HG03469 (cell line): Measurements from ENCODE around the gene SCRN3.
"Not testable (repeated sequence)": the region's sequence is repeated elsewhere in the genome, so short reads cannot be mapped to it uniquely, and the experiment has no call there.

ENCODE experiments used
- ATAC-seq: cut with Tn5 transposase; IDR thresholded peaks from one replicate; pipeline ENCODE4 v1.9.1; 2021; ENCODE audit warnings: mild to moderate bottlenecking, moderate library complexity, moderate number of reproducible peaks; ENCODE audit not compliant: unreplicated experiment

The SCRN3 gene

GRCh38 chr2:174395284-174395968, at the start of gene SCRN3:
Gene SCRN3 (plus strand): TSS chr2:174395730. CDS start chr2:174398284, 2,554 bp downstream.
- peak; percentile 89 for ATAC-seq

- ATAC-seq = no peak
These were observed 45.5 kb upstream of the SCRN3 start for GRCh38 chr2:174350018-174350417.

- ATAC-seq = no peak
These were observed 44.8 kb upstream of the SCRN3 start for GRCh38 chr2:174350593-174351181.

- no peak for ATAC-seq
These were observed 42.5 kb upstream of the SCRN3 start for GRCh38 chr2:174353004-174353403.

GRCh38 chr2:174356347-174356746, 39.2 kb upstream of the SCRN3 start:
- no peak for ATAC-seq

GRCh38 chr2:174359663-174360062, 35.9 kb upstream of the SCRN3 start:
- not testable (repeated sequence) for ATAC-seq

GRCh38 chr2:174362949-174363348, 32.6 kb upstream of the SCRN3 start:
- no peak for ATAC-seq

- ATAC-seq = not testable (repeated sequence)
These were observed 31.9 kb upstream of the SCRN3 start for GRCh38 chr2:174363492-174364225.

GRCh38 chr2:174364628-174365027, 30.9 kb upstream of the SCRN3 start:
- ATAC-seq = no peak

GRCh38 chr2:174365571-174365970, 30.0 kb upstream of the SCRN3 start:
- no peak for ATAC-seq

GRCh38 chr2:174368691-174369090, 26.8 kb upstream of the SCRN3 start:
- ATAC-seq = no peak

GRCh38 chr2:174376967-174377366, 18.6 kb upstream of the SCRN3 start:
- no peak for ATAC-seq

GRCh38 chr2:174383796-174384195, 11.7 kb upstream of the SCRN3 start:
- no peak for ATAC-seq

- ATAC-seq = no peak
These were observed 10.3 kb upstream of the SCRN3 start for GRCh38 chr2:174385201-174385600.

GRCh38 chr2:174388706-174389105, 6.8 kb upstream of the SCRN3 start:
- ATAC-seq = not testable (repeated sequence)

- no peak for ATAC-seq
These were observed 6.0 kb upstream of the SCRN3 start for GRCh38 chr2:174389542-174389941.

GRCh38 chr2:174390303-174390702, 5.2 kb upstream of the SCRN3 start:
- not testable (repeated sequence) for ATAC-seq

- ATAC-seq = no peak
These were observed 2.8 kb upstream of the SCRN3 start for GRCh38 chr2:174392706-174393105.

- no peak for ATAC-seq
These were observed 570 bp downstream of the SCRN3 start for GRCh38 chr2:174395969-174396630.

GRCh38 chr2:174397773-174398172, 2.2 kb downstream of the SCRN3 start:
- ATAC-seq = no peak

- no peak for ATAC-seq
These were observed 3.6 kb downstream of the SCRN3 start for GRCh38 chr2:174399171-174399570.
